HEK293 (cell line): ENCODE data around the gene FER1L5.

ENCODE experiments used
- ATF2 ChIP-seq: fragments of 450-650 bp; formaldehyde crosslinking; IDR thresholded peaks from 2 replicates; pipeline ENCODE4 v1.5.1; 2016; ENCODE audit warnings: missing biosample characterization, missing genetic modification characterization, low read depth
- KLF1 ChIP-seq: fragments of 450-650 bp; formaldehyde crosslinking; IDR thresholded peaks from 2 replicates; pipeline ENCODE4 v1.5.1; 2016; ENCODE audit warnings: missing biosample characterization, missing genetic modification characterization
- KLF8 ChIP-seq: fragments of 450-650 bp; formaldehyde crosslinking; IDR thresholded peaks from 2 replicates; pipeline ENCODE4 v1.5.1; 2016; ENCODE audit warnings: missing biosample characterization, missing genetic modification characterization
- MYNN ChIP-seq: fragments of 450-650 bp; formaldehyde crosslinking; IDR thresholded peaks from 2 replicates; pipeline ENCODE4 v1.5.1; 2016; ENCODE audit warnings: missing biosample characterization, missing genetic modification characterization, borderline replicate concordance
- YY2 ChIP-seq: fragments of 450-650 bp; formaldehyde crosslinking; IDR thresholded peaks from 2 replicates; pipeline ENCODE4 v1.5.1; 2016; ENCODE audit warnings: missing biosample characterization, missing genetic modification characterization
- ZNF121 ChIP-seq: fragments of 450-650 bp; formaldehyde crosslinking; IDR thresholded peaks from 2 replicates; pipeline ENCODE4 v1.5.1; 2016; ENCODE audit warnings: missing biosample characterization, missing genetic modification characterization
- ZNF155 ChIP-seq: fragments of 450-650 bp; formaldehyde crosslinking; IDR thresholded peaks from 2 replicates; pipeline ENCODE4 v1.5.1; 2016; ENCODE audit warnings: missing biosample characterization, missing genetic modification characterization
- ZNF18 ChIP-seq: fragments of 450-650 bp; formaldehyde crosslinking; IDR thresholded peaks from 2 replicates; pipeline ENCODE4 v1.5.1; 2016; ENCODE audit warnings: missing biosample characterization, missing genetic modification characterization
- ZNF202 ChIP-seq: fragments of 450-650 bp; formaldehyde crosslinking; IDR thresholded peaks from 2 replicates; pipeline ENCODE4 v1.5.1; 2016; ENCODE audit warnings: missing biosample characterization, missing genetic modification characterization, borderline replicate concordance
- ZNF266 ChIP-seq: fragments of 450-650 bp; formaldehyde crosslinking; IDR thresholded peaks from 2 replicates; pipeline ENCODE4 v1.5.1; 2016; ENCODE audit warnings: missing biosample characterization, missing genetic modification characterization, low read depth
- ZNF341 ChIP-seq: fragments of 450-650 bp; formaldehyde crosslinking; IDR thresholded peaks from 2 replicates; pipeline ENCODE4; 2016; ENCODE audit warnings: low read depth, missing biosample characterization, missing genetic modification characterization
- ZNF423 ChIP-seq: fragments of 450-650 bp; formaldehyde crosslinking; IDR thresholded peaks from 2 replicates; pipeline ENCODE4 v1.5.1; 2016; ENCODE audit warnings: missing biosample characterization, missing genetic modification characterization
- ZNF48 ChIP-seq: fragments of 450-650 bp; formaldehyde crosslinking; IDR thresholded peaks from 2 replicates; pipeline ENCODE4 v1.5.1; 2016; ENCODE audit warnings: missing biosample characterization, missing genetic modification characterization
- ZNF521 ChIP-seq: fragments of 450-650 bp; formaldehyde crosslinking; IDR thresholded peaks from 2 replicates; pipeline ENCODE4 v1.5.1; 2017; ENCODE audit warnings: missing biosample characterization, mild to moderate bottlenecking, missing genetic modification characterization
- ZNF561 ChIP-seq: fragments of 450-650 bp; IDR thresholded peaks from 2 replicates; pipeline ENCODE4 v1.5.1; 2018; ENCODE audit warnings: missing biosample characterization, missing genetic modification characterization, borderline replicate concordance
- ZNF610 ChIP-seq: fragments of 450-650 bp; formaldehyde crosslinking; IDR thresholded peaks from 2 replicates; pipeline ENCODE4 v1.5.1; 2016; ENCODE audit warnings: missing biosample characterization, missing genetic modification characterization, borderline replicate concordance
- ZNF626 ChIP-seq: fragments of 450-650 bp; sonication (Bioruptor Pico); formaldehyde crosslinking; IDR thresholded peaks from 2 replicates; pipeline ENCODE4 v1.5.1; 2018; ENCODE audit warnings: missing biosample characterization, missing genetic modification characterization, inconsistent platforms
- ZNF670 ChIP-seq: fragments of 450-650 bp; formaldehyde crosslinking; IDR thresholded peaks from 2 replicates; pipeline ENCODE4 v1.5.1; 2016; ENCODE audit warnings: missing biosample characterization, missing genetic modification characterization, low read depth
- ZNF707 ChIP-seq: fragments of 450-650 bp; formaldehyde crosslinking; IDR thresholded peaks from 2 replicates; pipeline ENCODE4 v1.5.1; 2016; ENCODE audit warnings: missing biosample characterization, missing genetic modification characterization
- ZNF776 ChIP-seq: fragments of 450-650 bp; formaldehyde crosslinking; IDR thresholded peaks from 2 replicates; pipeline ENCODE4 v1.5.0; 2017; ENCODE audit warnings: missing biosample characterization, missing genetic modification characterization, borderline replicate concordance
- ZSCAN23 ChIP-seq: fragments of 450-650 bp; formaldehyde crosslinking; IDR thresholded peaks from 2 replicates; pipeline ENCODE4 v1.5.1; 2016; ENCODE audit warnings: missing biosample characterization, missing genetic modification characterization
- ZXDB ChIP-seq: fragments of 450-650 bp; formaldehyde crosslinking; IDR thresholded peaks from 2 replicates; pipeline ENCODE4 v1.5.1; 2016; ENCODE audit warnings: missing biosample characterization, missing genetic modification characterization
- TF ChIP-seq, protein P1 (sequence below): fragments of 450-650 bp; formaldehyde crosslinking; IDR thresholded peaks from 2 replicates; pipeline ENCODE4 v1.5.1; 2016; ENCODE audit warnings: missing biosample characterization, missing genetic modification characterization
- TF ChIP-seq, protein P2 (sequence below): fragments of 450-650 bp; formaldehyde crosslinking; IDR thresholded peaks from 2 replicates; pipeline ENCODE4 v1.5.1; 2016; ENCODE audit warnings: missing biosample characterization, missing genetic modification characterization
- TF ChIP-seq, protein P3 (sequence below): fragments of 450-650 bp; formaldehyde crosslinking; IDR thresholded peaks from 2 replicates; pipeline ENCODE4 v1.5.1; 2017; ENCODE audit warnings: missing biosample characterization, missing genetic modification characterization
- TF ChIP-seq, protein P4 (sequence below): fragments of 450-650 bp; formaldehyde crosslinking; IDR thresholded peaks from 2 replicates; pipeline ENCODE4 v1.5.1; 2016; ENCODE audit warnings: missing biosample characterization, missing genetic modification characterization

Gene FER1L5

GRCh38 chr2:96638144-96639121 is 4.1 kb upstream of the FER1L5 start, which contains the start of gene KANSL3 (continued):
- no peak for TF ChIP-seq ZNF341
- peak; percentile 70 for TF ChIP-seq YY2 (tag by site-specific recombination)
- TF ChIP-seq, protein P1, sequence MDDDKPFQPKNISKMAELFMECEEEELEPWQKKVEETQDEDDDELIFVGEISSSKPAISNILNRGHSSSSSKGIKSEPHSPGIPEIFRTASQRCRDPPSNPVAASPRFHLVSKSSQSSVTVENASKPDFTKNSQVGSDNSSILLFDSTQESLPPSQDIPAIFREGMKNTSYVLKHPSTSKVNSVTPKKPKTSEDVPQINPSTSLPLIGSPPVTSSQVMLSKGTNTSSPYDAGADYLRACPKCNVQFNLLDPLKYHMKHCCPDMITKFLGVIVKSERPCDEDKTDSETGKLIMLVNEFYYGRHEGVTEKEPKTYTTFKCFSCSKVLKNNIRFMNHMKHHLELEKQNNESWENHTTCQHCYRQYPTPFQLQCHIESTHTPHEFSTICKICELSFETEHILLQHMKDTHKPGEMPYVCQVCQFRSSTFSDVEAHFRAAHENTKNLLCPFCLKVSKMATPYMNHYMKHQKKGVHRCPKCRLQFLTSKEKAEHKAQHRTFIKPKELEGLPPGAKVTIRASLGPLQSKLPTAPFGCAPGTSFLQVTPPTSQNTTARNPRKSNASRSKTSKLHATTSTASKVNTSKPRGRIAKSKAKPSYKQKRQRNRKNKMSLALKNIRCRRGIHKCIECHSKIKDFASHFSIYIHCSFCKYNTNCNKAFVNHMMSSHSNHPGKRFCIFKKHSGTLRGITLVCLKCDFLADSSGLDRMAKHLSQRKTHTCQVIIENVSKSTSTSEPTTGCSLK (tag by site-specific recombination), result no peak
- TF ChIP-seq ZNF202 (tag by site-specific recombination), result no peak
- TF ChIP-seq ZNF670 (tag by site-specific recombination), result no peak
- TF ChIP-seq ZNF561 (tag by site-specific recombination), result no peak
- peak; percentile 74 for TF ChIP-seq KLF1 (tag by site-specific recombination)
- TF ChIP-seq, protein P2, sequence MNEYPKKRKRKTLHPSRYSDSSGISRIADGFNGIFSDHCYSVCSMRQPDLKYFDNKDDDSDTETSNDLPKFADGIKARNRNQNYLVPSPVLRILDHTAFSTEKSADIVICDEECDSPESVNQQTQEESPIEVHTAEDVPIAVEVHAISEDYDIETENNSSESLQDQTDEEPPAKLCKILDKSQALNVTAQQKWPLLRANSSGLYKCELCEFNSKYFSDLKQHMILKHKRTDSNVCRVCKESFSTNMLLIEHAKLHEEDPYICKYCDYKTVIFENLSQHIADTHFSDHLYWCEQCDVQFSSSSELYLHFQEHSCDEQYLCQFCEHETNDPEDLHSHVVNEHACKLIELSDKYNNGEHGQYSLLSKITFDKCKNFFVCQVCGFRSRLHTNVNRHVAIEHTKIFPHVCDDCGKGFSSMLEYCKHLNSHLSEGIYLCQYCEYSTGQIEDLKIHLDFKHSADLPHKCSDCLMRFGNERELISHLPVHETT (tag by site-specific recombination), result peak; percentile 94
- TF ChIP-seq ZNF776, result no peak
- TF ChIP-seq MYNN (tag by site-specific recombination), result no peak
- no peak for TF ChIP-seq ZNF48 (tag by site-specific recombination)
- TF ChIP-seq, protein P3, sequence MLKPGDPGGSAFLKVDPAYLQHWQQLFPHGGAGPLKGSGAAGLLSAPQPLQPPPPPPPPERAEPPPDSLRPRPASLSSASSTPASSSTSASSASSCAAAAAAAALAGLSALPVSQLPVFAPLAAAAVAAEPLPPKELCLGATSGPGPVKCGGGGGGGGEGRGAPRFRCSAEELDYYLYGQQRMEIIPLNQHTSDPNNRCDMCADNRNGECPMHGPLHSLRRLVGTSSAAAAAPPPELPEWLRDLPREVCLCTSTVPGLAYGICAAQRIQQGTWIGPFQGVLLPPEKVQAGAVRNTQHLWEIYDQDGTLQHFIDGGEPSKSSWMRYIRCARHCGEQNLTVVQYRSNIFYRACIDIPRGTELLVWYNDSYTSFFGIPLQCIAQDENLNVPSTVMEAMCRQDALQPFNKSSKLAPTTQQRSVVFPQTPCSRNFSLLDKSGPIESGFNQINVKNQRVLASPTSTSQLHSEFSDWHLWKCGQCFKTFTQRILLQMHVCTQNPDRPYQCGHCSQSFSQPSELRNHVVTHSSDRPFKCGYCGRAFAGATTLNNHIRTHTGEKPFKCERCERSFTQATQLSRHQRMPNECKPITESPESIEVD (tag by site-specific recombination), result no peak; the same call in 1 of the 2 replicates
- TF ChIP-seq ZSCAN23 (tag by site-specific recombination), result peak; percentile 70; the same call in 1 of the 2 replicates
- peak; percentile 62; the same call in 1 of the 2 replicates for TF ChIP-seq ZNF423 (tag by site-specific recombination)
- peak; percentile 94 for TF ChIP-seq KLF8 (tag by site-specific recombination)
- 0 out of 2 replicates have a peak, but pooled peaks have one; percentile 28 for TF ChIP-seq ZNF18
- peak; percentile 73 for TF ChIP-seq ZNF610
- TF ChIP-seq ZNF521 (tag by site-specific recombination), result no peak
- TF ChIP-seq ZXDB (tag by site-specific recombination), result peak; percentile 86
- no peak for TF ChIP-seq ZNF626 (tag by site-specific recombination)
- TF ChIP-seq ZNF121 (tag by site-specific recombination), result 0 out of 2 replicates have a peak, but pooled peaks have one; percentile 27
- TF ChIP-seq ZNF707 (tag by site-specific recombination), result no peak
- no peak for TF ChIP-seq ATF2 (tag by site-specific recombination)
- no peak for TF ChIP-seq ZNF155 (tag by site-specific recombination)
- TF ChIP-seq ZNF266 (tag by site-specific recombination), result no peak
- TF ChIP-seq, protein P4, sequence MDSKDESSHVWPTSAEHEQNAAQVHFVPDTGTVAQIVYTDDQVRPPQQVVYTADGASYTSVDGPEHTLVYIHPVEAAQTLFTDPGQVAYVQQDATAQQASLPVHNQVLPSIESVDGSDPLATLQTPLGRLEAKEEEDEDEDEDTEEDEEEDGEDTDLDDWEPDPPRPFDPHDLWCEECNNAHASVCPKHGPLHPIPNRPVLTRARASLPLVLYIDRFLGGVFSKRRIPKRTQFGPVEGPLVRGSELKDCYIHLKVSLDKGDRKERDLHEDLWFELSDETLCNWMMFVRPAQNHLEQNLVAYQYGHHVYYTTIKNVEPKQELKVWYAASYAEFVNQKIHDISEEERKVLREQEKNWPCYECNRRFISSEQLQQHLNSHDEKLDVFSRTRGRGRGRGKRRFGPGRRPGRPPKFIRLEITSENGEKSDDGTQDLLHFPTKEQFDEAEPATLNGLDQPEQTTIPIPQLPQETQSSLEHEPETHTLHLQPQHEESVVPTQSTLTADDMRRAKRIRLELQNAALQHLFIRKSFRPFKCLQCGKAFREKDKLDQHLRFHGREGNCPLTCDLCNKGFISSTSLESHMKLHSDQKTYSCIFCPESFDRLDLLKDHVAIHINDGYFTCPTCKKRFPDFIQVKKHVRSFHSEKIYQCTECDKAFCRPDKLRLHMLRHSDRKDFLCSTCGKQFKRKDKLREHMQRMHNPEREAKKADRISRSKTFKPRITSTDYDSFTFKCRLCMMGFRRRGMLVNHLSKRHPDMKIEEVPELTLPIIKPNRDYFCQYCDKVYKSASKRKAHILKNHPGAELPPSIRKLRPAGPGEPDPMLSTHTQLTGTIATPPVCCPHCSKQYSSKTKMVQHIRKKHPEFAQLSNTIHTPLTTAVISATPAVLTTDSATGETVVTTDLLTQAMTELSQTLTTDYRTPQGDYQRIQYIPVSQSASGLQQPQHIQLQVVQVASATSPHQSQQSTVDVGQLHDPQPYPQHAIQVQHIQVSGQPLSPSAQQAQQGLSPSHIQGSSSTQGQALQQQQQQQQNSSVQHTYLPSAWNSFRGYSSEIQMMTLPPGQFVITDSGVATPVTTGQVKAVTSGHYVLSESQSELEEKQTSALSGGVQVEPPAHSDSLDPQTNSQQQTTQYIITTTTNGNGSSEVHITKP, result peak; percentile 93
